A673 (cell line): ENCODE data around the gene BCL7A. TPM values are rescaled to one million over a fixed set of nuclear protein-coding genes. Genes with fewer than 3 reads are reported as not detected.

Source experiments
- BruUV-seq: library from RNA; stranded (reverse); fragments of 400-500 nt; replicated peaks from 2 replicates; lab custom pipeline; 2021; lab: Mats Ljungman, UMichigan
- CTCF ChIA-PET: fragments of 300-600 bp; sonication (Branson Sonifier 250); formaldehyde crosslinking; loops from one replicate; lab custom pipeline; 2022; ENCODE audit warnings: antibody characterized with exemption; lab: Charles Lee
- POLR2A ChIA-PET: fragments of 300-600 bp; sonication (Branson Sonifier 250); formaldehyde crosslinking; loops from one replicate; lab custom pipeline; 2022; ENCODE audit warnings: antibody characterized with exemption; ENCODE audit not compliant: low non-redundant PET; lab: Charles Lee
- DNase-seq: peaks from one replicate; pipeline ENCODE4 v3.0.0-alpha.2; 2015; ENCODE audit warnings: low spot score
- H3K27ac ChIP-seq: fragments of 200-600 bp; sonication (generic); 2 replicates; pipeline ENCODE4 v1.5.1; 2016; ENCODE audit warnings: mixed run types, low read depth, mild to moderate bottlenecking, mixed read lengths, antibody characterized with exemption, low read length; ENCODE audit not compliant: poor library complexity, severe bottlenecking
- H3K27me3 ChIP-seq: fragments of 200-600 bp; sonication (generic); replicated peaks from 2 replicates; pipeline ENCODE4 v1.6.1; 2017; ENCODE audit warnings: mixed run types, low read depth, mild to moderate bottlenecking, mixed read lengths, antibody characterized with exemption, low read length; ENCODE audit not compliant: insufficient read depth, poor library complexity
- H3K36me3 ChIP-seq: fragments of 200-600 bp; sonication (generic); 2 replicates; pipeline ENCODE4 v1.6.1; 2016; ENCODE audit warnings: mixed run types, mild to moderate bottlenecking, mixed read lengths, antibody characterized with exemption, low read length; ENCODE audit not compliant: insufficient read depth, poor library complexity, severe bottlenecking
- H3K4me1 ChIP-seq: fragments of 200-600 bp; sonication (generic); 2 replicates; pipeline ENCODE4 v1.6.1; 2017; ENCODE audit warnings: mixed run types, mild to moderate bottlenecking, mixed read lengths, antibody characterized with exemption, low read length; ENCODE audit not compliant: insufficient read depth, poor library complexity, severe bottlenecking
- H3K4me3 ChIP-seq: fragments of 200-600 bp; sonication (generic); 2 replicates; pipeline ENCODE4 v1.5.1; 2016; ENCODE audit warnings: low read depth, mixed run types, mild to moderate bottlenecking, mixed read lengths, low read length; ENCODE audit not compliant: poor library complexity, severe bottlenecking
- H3K9me3 ChIP-seq: fragments of 200-600 bp; sonication (generic); 2 replicates; pipeline ENCODE4 v1.6.1; 2016; ENCODE audit warnings: mixed run types, low read depth, mild to moderate bottlenecking, mixed read lengths, antibody characterized with exemption, low read length; ENCODE audit not compliant: poor library complexity, severe bottlenecking
- EZH2 ChIP-seq: fragments of 200-600 bp; sonication (generic); IDR thresholded peaks from 2 replicates; pipeline ENCODE4 v1.6.1; 2017; ENCODE audit warnings: borderline replicate concordance, low read depth, mild to moderate bottlenecking, mixed read lengths, antibody characterized with exemption, low read length; ENCODE audit not compliant: poor library complexity, severe bottlenecking
- intact Hi-C: fragments of 100-400 bp; cut with micrococcal nuclease; formaldehyde crosslinking; loops from one replicate; pipeline ENCODE4 v1.10.0; 2022; ENCODE audit not compliant: unreplicated experiment
- total RNA-seq: library from RNA; stranded (reverse); gene quantifications from 2 replicates; pipeline ENCODE4 v1.2.3, GENCODE V29; 2021
- TF ChIP-seq, protein P1 (sequence below): fragments of 300-800, 200-600 bp; sonication (generic); conservative IDR thresholded peaks from 2 replicates; pipeline ENCODE4 v1.5.1; 2017; ENCODE audit warnings: low read depth, mild to moderate bottlenecking, antibody characterized with exemption, low read length, moderate library complexity, mixed read lengths

Gene BCL7A
- total RNA-seq, 1 experiment from 2014 or later: 40.7 TPM

DNA sequence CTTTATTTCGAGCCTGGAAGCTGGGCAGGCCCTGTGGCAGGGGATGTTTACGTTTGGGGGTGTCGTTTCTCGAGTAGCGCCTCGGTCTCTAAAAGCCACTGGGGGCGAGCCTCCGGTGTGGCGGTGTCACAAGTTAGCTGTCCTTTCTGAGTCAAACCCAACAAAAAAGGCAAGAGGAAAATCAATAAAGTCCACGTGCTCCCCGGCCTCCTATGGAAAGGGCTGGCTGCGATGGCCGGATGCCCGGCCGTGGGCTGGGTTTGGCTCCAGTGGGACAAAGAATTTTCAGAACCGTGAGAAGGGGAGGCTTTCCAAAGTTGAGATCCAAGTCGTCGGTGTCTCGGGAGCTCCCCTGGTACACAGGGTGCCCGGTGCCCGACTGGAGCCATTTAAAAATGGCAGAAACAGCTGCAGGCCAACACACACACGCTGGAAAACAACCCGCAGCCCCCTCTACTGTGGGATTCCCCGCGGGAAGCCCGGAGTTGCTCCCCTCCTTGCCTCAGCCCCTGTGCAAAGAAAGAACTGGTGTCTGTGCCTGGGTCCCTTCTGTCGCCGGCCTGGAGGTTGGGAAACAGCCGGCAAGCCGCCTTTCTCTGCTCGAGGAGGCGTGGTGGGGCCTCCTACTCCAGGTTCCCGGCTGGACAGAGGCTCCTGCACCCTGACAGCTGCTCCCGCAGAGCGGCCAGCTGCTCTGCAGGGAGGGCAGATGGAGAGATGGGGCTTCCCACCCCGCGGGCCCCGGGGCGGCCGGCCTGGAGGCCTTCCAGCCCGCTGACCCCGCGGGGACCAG lies 1.9 kb downstream of the BCL7A start:
- TSS peak; percentile 66 for BruUV-seq
- no peaks in the 10 kb centered on the region for H3K36me3 ChIP-seq
- H3K27me3 ChIP-seq: no peaks in the 10 kb centered on the region
- peaks cover 12% of the 10 kb centered on the region for H3K4me1 ChIP-seq
- intact Hi-C loops: loop anchor here (2.0 kb wide), 1 partner anchor 99 kb away; no protein-coding TSS in a partner anchor
- H3K4me3 ChIP-seq: peak overlapping the region; percentile 86
- DNase-seq: peak; percentile 52
- ChIA-PET POLR2A (no interaction called here), CTCF (interaction anchor here (1.7 kb wide), 1 partner anchor 107 kb away, joined by 5 read pairs; no protein-coding TSS in a partner anchor)
- peak overlapping the region; percentile 85 for H3K27ac ChIP-seq
- TF ChIP-seq, protein P1, sequence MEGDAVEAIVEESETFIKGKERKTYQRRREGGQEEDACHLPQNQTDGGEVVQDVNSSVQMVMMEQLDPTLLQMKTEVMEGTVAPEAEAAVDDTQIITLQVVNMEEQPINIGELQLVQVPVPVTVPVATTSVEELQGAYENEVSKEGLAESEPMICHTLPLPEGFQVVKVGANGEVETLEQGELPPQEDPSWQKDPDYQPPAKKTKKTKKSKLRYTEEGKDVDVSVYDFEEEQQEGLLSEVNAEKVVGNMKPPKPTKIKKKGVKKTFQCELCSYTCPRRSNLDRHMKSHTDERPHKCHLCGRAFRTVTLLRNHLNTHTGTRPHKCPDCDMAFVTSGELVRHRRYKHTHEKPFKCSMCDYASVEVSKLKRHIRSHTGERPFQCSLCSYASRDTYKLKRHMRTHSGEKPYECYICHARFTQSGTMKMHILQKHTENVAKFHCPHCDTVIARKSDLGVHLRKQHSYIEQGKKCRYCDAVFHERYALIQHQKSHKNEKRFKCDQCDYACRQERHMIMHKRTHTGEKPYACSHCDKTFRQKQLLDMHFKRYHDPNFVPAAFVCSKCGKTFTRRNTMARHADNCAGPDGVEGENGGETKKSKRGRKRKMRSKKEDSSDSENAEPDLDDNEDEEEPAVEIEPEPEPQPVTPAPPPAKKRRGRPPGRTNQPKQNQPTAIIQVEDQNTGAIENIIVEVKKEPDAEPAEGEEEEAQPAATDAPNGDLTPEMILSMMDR: no peak
- TF ChIP-seq EZH2: no peak
- no peaks in the 10 kb centered on the region for H3K9me3 ChIP-seq

DNA sequence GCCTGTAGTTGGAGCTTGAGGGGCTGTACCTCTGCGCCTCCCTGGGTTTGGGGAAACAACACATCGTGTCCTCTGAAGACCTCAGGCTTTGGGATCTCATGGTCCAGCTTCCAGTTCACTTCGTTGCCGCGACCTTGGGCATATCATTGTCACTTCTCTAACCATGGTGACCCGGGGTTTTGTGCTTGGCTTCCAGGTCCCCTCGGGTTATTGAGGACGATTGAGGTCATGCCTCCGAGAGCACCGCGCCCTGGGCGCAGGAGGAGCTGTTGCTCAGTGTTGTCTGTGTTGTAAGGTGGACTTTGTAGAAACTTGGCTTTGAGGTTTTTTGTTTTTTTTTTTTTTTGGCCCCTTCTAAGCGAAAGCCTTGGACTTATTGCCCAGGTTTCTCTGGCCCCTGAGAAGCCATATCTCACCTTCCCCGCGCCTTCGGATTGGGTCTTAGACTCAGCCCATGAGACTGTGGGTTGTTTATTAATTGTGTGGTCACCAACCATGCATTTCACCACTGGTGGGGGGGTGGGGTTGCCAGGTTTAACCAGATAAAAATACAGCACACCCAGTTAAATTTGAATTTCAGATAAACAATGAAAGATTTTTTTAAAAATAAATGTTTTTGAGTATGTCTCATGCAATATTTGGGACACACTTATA lies 2.6 kb downstream of the BCL7A start:
- no peak for DNase-seq
- ChIA-PET CTCF (interaction anchor here (1.7 kb wide), 1 partner anchor 108 kb away, joined by 5 read pairs; no protein-coding TSS in a partner anchor), POLR2A (no interaction called here)
- H3K4me1 ChIP-seq: peaks cover 12% of the 10 kb centered on the region
- peak overlapping the region; percentile 85 for H3K27ac ChIP-seq
- intact Hi-C loops: no loop called here
- no peak for TF ChIP-seq EZH2
- TF ChIP-seq, protein P1: no peak
- H3K9me3 ChIP-seq: no peaks in the 10 kb centered on the region
- BruUV-seq: no TSS peak
- H3K36me3 ChIP-seq: no peaks in the 10 kb centered on the region
- H3K4me3 ChIP-seq: peak overlapping the region; percentile 86
- no peaks in the 10 kb centered on the region for H3K27me3 ChIP-seq

DNA sequence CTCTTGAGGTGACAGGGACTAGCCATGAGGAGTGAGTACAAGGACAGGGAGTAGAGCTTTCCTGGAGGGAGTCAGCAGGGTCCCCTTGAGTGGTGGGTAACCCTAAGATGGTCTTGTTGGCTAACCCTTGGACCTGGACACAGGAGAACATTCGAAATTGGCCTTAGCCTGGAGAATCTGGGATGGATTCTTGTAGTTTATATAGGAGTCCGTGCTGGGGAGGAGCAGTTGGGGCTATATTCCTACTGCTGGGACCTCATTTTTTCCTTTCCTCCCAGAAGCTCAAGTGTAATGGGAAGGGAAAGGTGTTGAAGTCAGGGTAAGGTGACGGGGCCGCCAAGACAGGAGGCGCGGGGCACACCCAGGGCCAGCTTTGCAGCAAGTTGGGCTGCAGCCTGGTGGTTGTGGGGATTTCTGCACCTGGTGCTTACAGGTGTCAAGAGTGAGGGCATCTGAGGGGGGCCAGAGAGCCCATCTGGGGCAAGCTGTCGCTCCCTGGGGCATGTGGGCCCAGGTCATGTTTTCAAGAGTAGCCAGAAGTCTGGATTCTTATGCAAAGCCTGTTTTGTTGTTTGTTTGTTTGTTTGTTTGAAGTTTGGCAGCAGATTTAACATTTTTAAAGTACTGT lies 5.1 kb downstream of the BCL7A start:
- no peak overlapping the region for H3K4me3 ChIP-seq
- DNase-seq: no peak
- ChIA-PET POLR2A (interaction anchor here (0.6 kb wide), 1 partner anchor 53 kb away, joined by 3 read pairs; no protein-coding TSS in a partner anchor), CTCF (no interaction called here)
- TF ChIP-seq, protein P1: no peak
- TF ChIP-seq EZH2: no peak
- H3K9me3 ChIP-seq: no peaks in the 10 kb centered on the region
- intact Hi-C loops: no loop called here
- BruUV-seq: no TSS peak
- H3K4me1 ChIP-seq: peaks cover 4% of the 10 kb centered on the region
- H3K27ac ChIP-seq: no peak overlapping the region
- no peaks in the 10 kb centered on the region for H3K36me3 ChIP-seq
- no peaks in the 10 kb centered on the region for H3K27me3 ChIP-seq
